ENCODE results near the gene TNS3. TPM values are rescaled to one million over a fixed set of nuclear protein-coding genes. Genes with fewer than 3 reads are reported as not detected.
A peak's percentile ranks its signal among the peaks of the same experiment; 100 is the strongest.

TNS3 gene
- total RNA-seq, 1 donor from 2014 or later = 7.3 TPM

DNA sequence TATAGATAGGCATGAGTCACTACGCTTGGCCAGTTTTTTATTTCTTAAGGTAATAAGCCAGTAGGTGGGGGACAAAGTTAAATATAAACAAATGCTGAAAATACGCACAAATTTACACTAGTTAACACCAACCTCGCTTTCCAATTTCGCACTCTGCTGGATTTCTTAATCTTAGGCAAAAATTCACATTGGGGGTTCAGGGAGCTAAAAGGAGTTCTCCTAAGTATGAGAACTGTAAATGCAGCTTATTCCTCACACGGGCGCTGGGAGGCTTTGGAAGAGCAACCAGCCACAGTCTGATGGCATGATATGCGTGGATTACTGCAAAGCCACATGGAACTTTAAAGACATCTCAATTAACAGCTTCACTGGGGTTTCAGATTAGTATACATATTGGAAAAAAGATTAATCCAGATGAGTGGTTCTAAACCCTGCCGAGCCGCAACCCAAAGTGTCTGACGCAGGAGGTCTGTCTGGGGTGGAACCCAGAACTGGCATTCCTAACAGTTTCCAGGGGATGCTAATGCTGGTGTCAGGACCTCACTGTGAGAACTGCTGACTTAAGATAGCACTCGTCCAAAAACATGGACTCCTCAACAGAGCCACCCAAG, 16.2 kb downstream of the TNS3 start:
- no peak for DNase-seq (ENCODE audit: low read depth in 2 of 2)

DNA sequence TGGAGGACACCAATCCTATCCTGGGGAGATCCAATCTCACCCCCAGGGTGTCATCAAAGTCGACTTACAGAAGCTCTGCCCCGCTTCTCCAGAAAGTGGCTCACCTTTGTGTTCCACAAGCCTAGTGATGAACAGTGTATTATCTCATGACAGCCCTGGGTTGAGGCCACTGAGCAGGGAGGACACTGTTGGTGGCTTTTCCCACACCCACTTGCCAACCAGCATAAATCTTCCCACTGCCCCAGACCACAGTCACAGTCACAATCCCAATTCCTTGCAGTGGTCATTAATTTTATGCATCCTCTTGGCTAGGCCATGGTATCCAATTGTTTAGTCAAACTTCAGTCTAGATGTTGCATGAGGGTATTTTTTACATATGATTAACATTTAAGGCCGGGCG, 18.4 kb downstream of the TNS3 start:
- no peak for DNase-seq (ENCODE audit: low read depth in 2 of 2)

DNA sequence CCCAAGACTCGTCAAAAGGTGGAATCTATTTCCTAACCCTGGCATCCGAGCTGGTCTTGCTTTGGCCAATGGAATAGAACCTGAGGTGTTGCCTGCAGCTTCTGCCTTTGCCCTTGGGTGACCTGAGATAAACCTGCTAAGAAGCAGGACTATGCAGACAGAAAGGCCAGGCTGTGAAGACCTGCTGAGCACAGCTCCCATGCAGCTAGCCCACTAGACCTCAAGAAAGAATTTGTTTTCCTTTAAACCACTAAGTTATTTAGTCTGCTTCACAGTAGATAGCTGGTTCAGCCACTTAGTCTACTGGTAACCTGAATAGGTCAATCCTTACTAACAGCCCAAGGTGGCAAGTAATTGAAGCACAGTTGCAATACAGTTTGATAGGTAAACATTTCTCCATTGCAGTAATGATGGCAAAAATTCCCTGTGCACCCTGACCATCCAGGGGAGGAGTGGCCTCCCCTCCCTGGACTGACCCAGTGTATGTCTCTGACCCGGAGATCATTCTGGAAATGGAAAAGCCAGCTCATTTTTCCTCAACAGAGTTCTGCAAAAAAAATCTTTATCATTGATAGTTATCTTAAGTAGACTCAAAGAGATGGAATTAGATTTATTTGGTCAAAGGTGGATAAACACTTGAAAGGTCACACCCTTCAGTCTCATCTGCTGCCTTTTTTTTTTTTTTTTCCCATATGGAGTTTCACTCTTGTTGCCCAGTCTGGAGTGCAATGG, 20.0 kb downstream of the TNS3 start:
- no peak for DNase-seq (ENCODE audit: low read depth in 2 of 2)

DNA sequence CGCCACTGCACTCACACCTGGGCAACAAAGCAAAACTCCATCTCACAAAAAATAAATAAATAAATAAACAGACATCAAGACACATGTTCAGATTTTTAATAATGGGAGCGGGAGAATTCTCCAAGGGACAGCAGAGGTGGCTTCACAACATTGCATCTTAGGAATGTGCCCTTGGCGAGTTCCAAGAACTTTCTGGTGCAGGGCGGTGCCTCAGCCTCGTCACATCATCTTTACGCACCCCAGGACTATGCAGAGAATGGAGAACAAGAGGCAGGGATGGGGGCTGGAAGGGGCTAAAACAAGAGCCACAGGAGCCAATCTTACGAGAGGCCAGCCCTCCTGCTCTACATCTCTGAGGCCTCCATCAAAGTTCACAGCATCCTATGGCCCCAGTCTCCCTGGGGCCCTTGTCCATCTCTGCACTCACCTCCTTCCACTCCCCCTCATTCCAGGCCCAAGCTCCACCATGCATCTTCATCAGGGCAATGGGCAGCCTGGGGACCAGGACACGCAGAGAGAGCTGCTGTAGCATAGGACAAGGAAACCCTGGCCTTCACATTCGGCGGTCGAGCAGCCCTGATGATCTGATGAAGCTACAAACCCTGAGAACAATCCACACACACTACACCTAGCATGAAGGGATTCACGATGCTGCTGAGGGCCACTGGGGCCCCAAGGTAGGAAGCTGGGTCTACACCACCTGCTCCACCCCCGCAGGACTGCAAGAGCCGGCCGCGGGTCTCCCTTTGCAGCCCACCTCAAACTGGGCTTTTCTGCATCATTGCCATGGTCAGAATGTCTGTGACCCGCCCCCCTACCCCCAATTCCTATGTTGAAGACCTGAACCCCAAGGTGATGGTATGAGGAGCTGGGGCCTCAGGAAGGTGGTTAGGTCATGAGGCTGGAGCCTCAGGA, 22.3 kb downstream of the TNS3 start:
- no peak for DNase-seq (ENCODE audit: low read depth in 2 of 2)

DNA sequence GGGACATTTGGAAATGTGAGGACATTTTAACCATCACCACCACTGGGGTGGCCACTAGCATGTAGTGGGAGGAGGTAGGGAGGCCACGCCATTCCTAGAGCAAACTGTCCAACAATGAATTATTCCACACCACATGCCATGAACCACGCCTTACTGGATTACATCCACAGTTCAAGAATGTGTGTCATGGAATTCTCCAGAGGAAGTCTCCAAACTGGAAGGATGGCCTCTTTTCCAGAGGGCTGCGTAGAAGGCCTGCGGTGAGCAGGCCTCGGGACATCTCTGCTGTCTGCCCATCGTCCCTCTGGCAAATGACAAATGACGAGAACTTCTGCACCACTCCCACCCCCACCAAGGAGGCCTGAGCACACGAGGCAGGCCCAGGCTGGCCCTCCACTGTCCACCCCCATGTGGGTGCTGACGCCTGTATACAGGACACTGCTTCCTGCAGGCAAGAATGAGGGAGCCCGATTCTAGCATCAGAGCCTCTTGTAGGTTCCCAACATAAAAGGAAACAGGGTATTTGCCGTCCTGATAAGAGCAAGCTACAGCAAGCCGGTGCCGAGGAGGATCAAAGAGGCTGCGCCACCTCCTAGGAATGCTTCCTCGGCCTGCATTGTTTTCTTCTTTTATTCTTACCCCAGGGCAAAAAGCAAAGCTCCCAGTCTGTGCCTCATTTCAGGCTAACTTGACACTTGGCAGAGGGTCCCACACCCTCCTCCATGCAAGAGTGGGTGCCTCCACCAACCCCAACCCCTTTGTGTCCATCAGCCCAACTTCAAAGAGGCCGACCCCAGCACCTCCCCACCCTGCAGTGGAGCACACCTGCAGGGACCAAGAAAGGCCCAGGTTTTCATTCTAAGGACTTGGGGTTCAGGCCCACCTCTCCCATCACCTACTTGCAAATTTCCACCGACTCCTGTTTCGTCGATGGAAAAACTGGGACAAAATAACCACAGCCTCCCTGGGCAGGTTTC, 23.9 kb downstream of the TNS3 start:
- no peak for DNase-seq (ENCODE audit: low read depth in 2 of 2)

DNA sequence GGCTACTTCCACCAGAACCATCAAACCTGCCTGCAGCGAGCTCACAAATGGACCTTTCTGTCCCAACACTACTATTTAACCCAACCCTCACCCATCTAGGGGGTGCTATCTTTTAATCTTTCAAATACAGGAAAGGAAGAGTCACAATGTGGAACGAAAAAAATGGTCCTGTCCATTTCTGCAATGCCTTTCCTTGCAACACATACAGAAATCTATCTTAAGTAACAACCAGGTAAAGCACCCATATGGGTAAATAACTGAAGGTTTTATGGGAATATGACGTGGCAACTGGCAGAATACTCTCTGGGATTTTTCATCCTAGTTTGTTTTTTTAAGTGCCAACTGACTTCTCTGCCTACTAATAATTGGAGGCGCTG, 24.6 kb downstream of the TNS3 start:
- no peak for DNase-seq (ENCODE audit: low read depth in 2 of 2)

DNA sequence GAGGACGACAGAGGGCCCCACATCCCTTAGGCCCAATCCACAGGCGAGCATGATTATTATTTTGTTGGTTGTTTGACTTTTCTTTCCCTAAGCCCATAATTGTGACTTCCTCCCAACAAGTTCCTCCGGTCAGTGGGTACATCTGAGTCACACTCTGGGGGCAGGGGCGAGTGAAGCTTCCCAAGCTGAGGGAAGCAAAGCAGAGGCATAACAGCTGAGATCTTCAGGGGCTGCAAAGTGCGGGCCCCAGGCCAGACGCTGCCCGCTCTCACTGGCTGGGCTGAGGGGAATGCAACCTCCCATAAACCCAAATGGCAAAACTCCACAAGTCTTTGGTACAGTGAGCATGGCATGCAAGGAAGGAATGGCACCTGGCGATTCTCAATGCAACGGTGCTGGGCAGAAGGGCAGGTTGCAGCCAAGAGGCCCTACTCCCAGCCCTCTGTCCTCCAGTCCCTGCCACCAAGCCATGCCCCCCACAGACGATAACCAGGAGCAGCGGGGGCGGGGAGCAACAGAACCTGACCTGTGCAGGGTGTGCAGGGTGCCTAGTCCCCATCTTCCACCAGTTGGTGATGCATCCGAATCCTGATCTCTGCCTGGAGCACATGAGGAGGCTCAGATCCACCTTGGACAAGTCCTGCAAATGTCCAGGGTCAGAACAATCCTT, 25.3 kb downstream of the TNS3 start:
- peak in 1 of 2 donors; percentile 41 for DNase-seq (ENCODE audit: low read depth in 2 of 2)

DNA sequence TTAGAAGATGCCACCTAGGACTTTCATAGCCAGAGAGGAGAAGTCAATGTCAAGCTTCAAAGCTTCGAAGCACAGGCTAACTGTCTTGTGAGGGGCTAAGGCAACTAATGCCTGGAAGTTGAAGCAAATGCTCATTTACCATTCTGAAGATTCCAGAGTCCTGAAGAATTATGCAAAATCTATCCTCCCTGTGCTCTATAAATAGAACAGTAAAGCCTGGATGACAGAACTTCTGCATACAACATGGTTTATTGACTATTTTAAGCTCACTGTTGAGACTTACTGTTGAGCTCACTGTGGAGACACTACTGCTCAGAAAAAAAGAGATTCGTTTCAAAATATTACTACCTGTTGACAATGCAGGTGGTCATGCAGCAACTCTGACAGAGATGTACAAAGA, 28.6 kb downstream of the TNS3 start:
- DNase-seq (ENCODE audit: low read depth in 2 of 2) = no peak

DNA sequence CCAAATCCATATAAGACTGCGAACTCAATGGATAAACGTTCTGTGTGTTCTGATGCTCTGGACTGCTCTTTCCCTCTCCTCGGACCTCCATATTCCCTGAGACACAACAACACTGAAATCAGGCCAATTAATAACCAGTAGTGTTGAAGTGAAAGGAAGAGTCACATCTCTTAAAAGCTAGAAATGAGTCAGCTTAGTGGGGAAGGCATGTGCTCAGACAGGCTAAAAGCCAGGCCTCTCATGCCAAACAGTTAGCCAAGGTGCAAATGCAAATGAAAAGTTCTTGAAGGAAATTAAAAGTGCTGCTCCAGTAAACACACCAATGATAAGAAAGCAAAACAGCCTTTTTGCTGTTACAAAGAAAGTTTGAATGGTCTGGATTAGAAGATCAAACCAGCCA, 29.3 kb downstream of the TNS3 start:
- no peak for DNase-seq (ENCODE audit: low read depth in 2 of 2)

DNA sequence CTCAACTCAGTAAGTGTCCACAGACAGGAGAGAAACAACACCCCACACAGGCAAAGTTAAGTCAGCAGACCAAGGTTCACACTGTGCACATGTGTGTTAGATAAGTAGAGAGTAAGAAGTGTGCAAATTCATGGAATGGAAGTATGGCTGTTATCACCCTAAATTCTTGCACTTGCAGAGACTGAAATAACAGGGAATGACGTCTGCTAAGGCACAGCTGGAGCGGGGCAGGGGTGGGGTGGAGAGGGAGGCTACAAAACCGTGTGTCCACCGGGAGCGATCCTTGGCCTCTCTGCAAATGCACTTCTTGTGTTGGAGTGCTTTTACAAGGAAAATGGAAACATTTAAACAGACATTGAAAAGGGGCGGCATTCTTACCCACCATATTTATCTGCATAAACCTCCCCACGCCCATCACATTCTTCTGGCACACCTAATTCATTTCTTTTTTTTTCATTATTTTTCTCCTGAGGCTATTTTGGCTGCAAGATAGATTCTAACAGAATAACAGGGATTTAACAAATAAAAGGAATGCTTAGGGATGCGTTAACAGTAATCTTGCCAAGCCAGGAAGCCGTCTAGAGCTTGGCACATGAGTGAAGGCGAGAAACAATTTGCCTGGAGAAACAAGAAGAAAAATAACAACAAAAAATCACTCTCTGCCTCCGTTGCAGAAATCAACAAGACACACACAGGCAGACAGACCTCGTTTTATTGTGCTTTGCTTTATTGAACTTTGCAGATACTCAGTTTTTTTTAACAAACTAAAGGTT, 30.1 kb downstream of the TNS3 start:
- DNase-seq (ENCODE audit: low read depth in 2 of 2) = no peak

DNA sequence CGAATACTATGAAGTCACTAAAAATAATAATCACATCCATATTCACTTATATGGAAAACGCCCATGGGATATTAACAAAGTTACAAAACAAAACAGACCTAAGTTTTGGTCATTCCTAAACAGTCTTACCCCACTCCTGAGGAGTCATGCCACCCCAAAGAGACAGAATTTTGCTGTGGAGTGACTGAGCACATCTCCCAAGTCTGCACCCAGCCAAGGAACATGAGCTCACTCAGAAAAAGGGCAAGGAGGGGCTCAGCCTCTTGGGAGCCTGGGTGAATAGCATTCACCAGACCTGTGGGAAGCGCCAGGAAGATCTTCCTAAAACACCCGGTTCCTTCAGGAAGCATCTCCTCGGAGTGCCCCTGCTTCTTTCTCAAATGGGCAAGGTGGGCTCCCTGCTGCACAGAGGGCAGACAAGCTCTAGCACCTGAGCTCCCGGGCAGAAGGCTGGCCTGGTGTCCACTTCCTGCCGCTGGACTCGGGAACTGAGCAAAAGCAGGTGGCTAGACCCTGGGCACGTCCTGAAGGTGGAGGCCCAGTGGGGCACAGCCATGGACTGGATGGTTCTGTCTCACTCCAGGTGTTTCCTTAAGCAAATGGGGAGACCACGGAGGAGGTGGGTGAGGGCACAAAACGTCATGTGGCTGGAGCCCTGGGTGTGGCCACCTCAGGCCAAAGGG, 31.0 kb downstream of the TNS3 start:
- DNase-seq (ENCODE audit: low read depth in 2 of 2) = no peak

DNA sequence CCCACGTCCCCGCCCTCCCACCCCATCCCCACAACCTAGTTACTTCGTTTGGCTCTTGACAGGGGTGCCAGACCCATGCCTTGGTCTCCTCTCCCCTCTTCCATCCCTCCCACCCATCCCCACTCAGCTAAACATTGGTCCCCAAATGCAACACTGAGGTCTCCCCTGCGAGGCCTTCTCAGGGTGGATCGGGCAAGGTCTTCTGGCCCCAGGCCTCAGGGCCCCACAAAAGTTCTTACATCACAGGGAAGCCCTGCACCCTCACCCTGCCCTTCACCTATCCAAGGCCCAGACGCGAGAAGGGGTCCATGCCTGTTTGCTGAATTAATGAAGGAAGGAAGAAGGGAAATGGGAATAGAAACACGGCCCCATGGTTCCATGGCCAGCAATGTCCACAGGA, 32.0 kb downstream of the TNS3 start:
- no peak for DNase-seq (ENCODE audit: low read depth in 2 of 2)

DNA sequence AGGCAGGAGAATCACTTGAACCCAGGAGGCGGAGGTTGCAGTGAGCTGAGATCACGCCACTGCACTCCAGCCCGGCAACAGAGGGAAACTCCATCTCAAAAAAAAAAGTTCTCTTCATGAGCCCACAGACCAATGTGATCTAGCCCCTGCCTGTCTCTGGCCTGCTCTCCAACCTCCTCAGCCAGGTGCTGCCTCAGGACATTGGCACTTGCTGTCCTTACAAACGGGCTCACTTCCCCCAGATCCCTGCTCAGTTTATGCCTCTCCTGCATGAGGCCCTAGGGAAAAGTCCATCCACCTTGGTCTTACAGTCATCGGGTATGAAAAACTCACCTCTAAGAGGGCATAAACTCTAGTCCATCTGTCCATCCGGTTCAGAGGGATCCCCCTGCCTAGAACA, 32.5 kb downstream of the TNS3 start:
- DNase-seq (ENCODE audit: low read depth in 2 of 2) = no peak

DNA sequence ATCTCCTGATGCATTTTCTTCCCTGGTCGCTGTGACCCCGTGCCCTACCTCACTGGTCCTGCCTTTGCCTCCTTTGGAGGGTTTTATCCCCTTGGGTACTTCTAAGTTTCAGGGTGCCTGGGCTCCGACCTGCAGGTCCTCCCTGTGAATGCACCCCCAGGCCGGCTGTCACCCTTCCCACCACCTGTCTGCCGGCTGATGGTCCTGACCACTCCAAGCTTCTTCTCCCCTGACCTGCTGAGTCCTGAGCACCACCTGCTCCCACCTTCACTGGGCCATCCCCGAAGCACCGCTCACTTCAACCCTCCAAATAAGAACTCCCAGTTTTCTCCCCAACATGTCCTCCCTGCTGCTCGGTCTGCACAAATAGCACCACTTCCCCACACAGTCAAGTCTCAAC, 33.4 kb downstream of the TNS3 start:
- DNase-seq (ENCODE audit: low read depth in 2 of 2) = no peak

DNA sequence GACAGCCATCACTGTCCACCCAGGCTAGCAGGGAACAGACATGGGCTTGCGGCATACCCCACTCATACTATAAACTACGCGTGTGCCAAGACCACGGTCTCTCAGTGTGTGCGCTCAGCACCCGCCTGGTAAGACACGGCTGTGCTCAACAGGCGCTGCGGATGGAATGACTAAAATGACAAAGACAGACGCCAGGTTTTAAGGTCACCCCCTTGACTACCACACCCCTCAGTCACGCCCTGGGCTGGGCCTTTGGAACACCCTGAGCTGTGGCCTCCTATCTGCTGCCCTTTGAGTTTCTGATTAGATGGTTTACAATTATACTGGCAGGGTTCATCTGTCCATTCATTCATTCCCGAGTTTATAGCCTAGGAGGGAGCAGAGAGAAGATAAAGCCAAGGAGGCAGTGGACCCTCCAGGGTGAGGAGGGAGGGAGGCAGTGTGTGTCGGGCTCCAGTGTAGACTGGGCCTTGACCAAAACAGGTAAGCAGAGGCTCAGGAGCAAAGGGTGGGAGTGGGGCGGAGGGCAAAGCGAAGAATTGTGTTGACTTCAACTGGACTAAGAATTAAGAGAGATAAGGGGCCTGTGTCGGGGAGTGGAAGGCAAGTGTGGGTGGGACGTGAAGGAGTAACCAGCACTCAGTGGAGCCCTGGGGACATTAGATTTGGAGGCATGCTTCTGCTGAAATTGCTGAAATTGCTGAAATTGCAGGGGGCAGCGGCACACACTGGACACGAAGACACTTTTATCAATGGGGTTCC, 35.0 kb downstream of the TNS3 start:
- DNase-seq (ENCODE audit: low read depth in 2 of 2) = no peak

DNA sequence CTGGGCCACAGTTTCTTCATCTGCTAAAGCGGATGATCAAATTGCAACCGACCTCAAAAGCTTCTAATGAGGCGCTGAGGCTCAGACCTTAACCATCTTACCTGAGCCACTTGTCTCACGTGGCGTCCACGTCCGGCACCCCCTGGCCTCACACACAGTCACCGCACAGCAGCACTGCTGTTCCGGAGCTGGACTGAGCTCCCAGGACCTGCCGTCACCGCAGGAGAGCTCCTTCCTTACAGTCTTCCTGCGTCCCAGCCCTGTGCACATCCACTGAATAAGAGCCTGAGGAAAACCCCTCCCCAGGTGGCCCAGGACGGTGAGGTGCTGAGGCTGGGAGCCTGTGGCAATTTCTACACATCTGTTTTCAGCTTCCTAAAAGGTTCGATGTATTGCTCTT, 35.7 kb downstream of the TNS3 start:
- DNase-seq (ENCODE audit: low read depth in 2 of 2) = no peak

DNA sequence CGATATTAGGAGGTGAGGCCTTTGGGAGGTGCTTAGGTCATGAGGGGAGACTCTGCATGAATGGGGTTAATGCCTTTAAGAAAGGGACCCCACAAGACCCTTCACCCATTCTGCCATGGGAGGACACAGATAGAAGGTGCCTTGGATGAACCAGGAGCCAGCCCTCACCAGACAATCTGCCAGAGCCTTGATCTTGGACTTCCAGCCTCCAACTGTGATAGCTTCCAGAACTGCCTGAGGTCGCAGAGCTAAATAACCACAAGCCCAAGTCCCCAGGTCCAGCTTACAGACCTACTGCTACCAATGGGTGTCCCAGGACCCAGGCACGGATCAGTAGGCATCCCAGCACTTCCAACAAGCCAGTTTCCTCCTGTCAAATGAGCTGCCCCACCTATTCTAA, 37.5 kb downstream of the TNS3 start:
- no peak for DNase-seq (ENCODE audit: low read depth in 2 of 2)

DNA sequence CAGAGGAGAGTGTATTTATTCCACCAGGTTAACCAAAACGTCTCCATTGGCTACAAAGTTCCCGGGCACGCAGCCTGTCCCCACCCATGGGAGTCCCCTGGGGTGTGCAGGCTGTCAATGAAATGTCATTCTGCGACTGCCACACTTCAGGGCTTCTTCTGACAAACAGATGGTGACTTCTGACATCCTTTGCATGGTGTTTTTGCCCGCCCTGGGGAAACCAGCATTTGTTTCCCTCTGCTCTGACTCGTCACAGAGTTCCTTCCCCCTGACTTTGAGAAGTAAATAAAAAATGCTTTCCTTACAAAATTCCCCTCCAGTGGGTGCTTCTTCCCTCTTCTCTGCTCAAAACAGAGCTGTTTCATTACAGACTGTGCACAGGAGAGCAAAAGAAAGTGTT, 38.2 kb downstream of the TNS3 start:
- DNase-seq (ENCODE audit: low read depth in 2 of 2) = no peak

DNA sequence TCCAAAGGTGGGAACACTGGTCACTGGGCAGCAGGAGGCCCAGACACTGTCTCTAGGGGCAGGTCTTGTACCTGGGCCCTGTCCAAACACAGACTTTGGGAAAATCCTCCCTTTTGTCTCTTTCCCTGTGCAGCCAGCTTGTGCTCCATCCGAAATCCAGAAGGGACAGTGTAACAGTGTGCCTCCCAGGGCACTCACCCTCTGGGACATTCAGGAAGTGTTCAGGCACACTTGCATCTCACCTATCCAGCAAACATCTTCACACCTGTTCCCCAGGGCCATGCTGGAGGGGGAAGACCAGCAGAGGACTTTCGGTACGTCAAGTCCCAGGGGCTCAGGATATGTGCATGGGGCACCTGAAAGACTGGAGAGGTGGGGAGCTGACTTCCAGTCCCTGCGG, 38.9 kb downstream of the TNS3 start:
- no peak for DNase-seq (ENCODE audit: low read depth in 2 of 2)
